Liver (tissue), 9 donors: ENCODE data around the gene TECTA. TPM values are rescaled to one million over a fixed set of nuclear protein-coding genes. Genes with fewer than 3 reads are reported as not detected.

Experiments
- DNase-seq: peaks from one replicate; pipeline ENCODE4 v3.0.0-alpha.2; 2017; ENCODE audit warnings: low spot score
- H3K27ac ChIP-seq, 2 donors: one replicate each; pipeline ENCODE4 v1.7.0; 2013; ENCODE audit warnings: inconsistent platforms in 2 of 2, low read length in 2 of 2, control low read depth in 1 of 2, low read depth in 1 of 2, mild to moderate bottlenecking in 1 of 2
- H3K27me3 ChIP-seq, 4 donors: one replicate each; pipeline versions ENCODE4 v1.6.1 to v1.7.0; 2013; ENCODE audit warnings: low read length in 3 of 4, inconsistent platforms in 1 of 4, mild to moderate bottlenecking in 1 of 4, moderate library complexity in 1 of 4; ENCODE audit not compliant: control insufficient read depth in 4 of 4, insufficient read depth in 4 of 4
- H3K36me3 ChIP-seq, 4 donors: one replicate each; pipeline versions ENCODE4 v1.6.1 to v1.7.0; 2013; ENCODE audit warnings: low read length in 3 of 4, mild to moderate bottlenecking in 3 of 4, low read depth in 1 of 4, moderate library complexity in 1 of 4; ENCODE audit not compliant: control insufficient read depth in 4 of 4, insufficient read depth in 3 of 4
- H3K4me1 ChIP-seq, 4 donors: one replicate each; pipeline versions ENCODE4 v1.6.1 to v1.7.0; 2013; ENCODE audit warnings: low read length in 3 of 4, mild to moderate bottlenecking in 3 of 4, moderate library complexity in 1 of 4; ENCODE audit not compliant: control insufficient read depth in 4 of 4, insufficient read depth in 4 of 4
- H3K4me3 ChIP-seq, 3 donors: one replicate each; pipeline versions ENCODE4 v1.6.1 to v1.7.0; 2013; ENCODE audit warnings: low read length in 3 of 3, control low read depth in 1 of 3, low read depth in 1 of 3, mild to moderate bottlenecking in 1 of 3
- H3K9ac ChIP-seq, 2 donors: one replicate each; pipeline ENCODE4 v1.7.0; 2013; ENCODE audit warnings: low read length in 2 of 2, mild to moderate bottlenecking in 2 of 2, moderate library complexity in 2 of 2, control low read depth in 1 of 2, low read depth in 1 of 2
- H3K9me3 ChIP-seq, 4 donors: one replicate each; pipeline versions ENCODE4 v1.6.1 to v1.7.0; 2013; ENCODE audit warnings: low read length in 3 of 4; ENCODE audit not compliant: control insufficient read depth in 4 of 4
- EGR1 ChIP-seq, 2 donors: IDR thresholded peaks; 2 replicates each; pipeline ENCODE4 v1.6.1; 2016 to 2018; ENCODE audit warnings: antibody characterized with exemption in 2 of 2, low read depth in 2 of 2
- FOXA1 ChIP-seq: IDR thresholded peaks from 2 replicates; pipeline ENCODE4 v1.6.1; 2016; ENCODE audit warnings: antibody characterized with exemption
- FOXA2 ChIP-seq: IDR thresholded peaks from 2 replicates; pipeline ENCODE4 v1.6.1; 2016; ENCODE audit warnings: antibody characterized with exemption
- GABPA ChIP-seq, 2 donors: IDR thresholded peaks in 1 of 2; conservative IDR thresholded peaks in 1 of 2; 2 replicates each; pipeline ENCODE4 v1.6.1; 2016; ENCODE audit warnings: antibody characterized with exemption in 2 of 2, mild to moderate bottlenecking in 1 of 2, moderate library complexity in 1 of 2
- HNF4A ChIP-seq, 2 donors: conservative IDR thresholded peaks; 2 replicates each; pipeline ENCODE4 v1.6.1; 2016; ENCODE audit warnings: antibody characterized with exemption in 2 of 2, mild to moderate bottlenecking in 2 of 2
- HNF4G ChIP-seq: IDR thresholded peaks from 2 replicates; pipeline ENCODE4 v1.6.1; 2016; ENCODE audit warnings: antibody characterized with exemption
- RAD21 ChIP-seq, 2 donors: IDR thresholded peaks; 2 replicates each; pipeline ENCODE4 v1.6.1; 2016; ENCODE audit warnings: antibody characterized with exemption in 2 of 2, mild to moderate bottlenecking in 2 of 2
- SP1 ChIP-seq: IDR thresholded peaks from 2 replicates; pipeline ENCODE4 v1.6.1; 2018; ENCODE audit warnings: antibody characterized with exemption, mild to moderate bottlenecking
- TAF1 ChIP-seq: conservative IDR thresholded peaks from 2 replicates; pipeline ENCODE4 v1.6.1; 2016; ENCODE audit warnings: antibody characterized with exemption, mild to moderate bottlenecking
- YY1 ChIP-seq: IDR thresholded peaks from 2 replicates; pipeline ENCODE4 v1.6.1; 2016; ENCODE audit warnings: antibody characterized with exemption, mild to moderate bottlenecking
- WGBS: extraction: QIAGEN DNeasy Blood & Tissue Kit; methylation state at CpG from one replicate; pipeline ENCODE4 v1.1.7; 2013; 5-methylcytosine and 5-hydroxymethylcytosine counted together
- polyA plus RNA-seq, 2 donors: library from polyadenylated mRNA; stranded (reverse) in 1 of 2; unstranded in 1 of 2; fragments of 200-250 nt in 1 of 2; fragments of >200 nt in 1 of 2; fragmentation: Nextera tagmentation in 1 of 2; extraction: Ambion mirVana in 1 of 2; gene quantifications; one replicate each; pipeline versions ENCODE4 v1.2.1 to v1.2.3, GENCODE V29; 2013 to 2015
- total RNA-seq, 2 donors: library from RNA; depleted of rRNA; stranded (reverse); fragments of >200 nt; gene quantifications; one replicate each; pipeline ENCODE4 v1.2.3, GENCODE V29; 2014
- TF ChIP-seq, protein P1 (sequence below): IDR thresholded peaks from 2 replicates; pipeline ENCODE4 v1.6.1; 2016; ENCODE audit warnings: antibody characterized with exemption, mild to moderate bottlenecking
- TF ChIP-seq, protein P2 (sequence below): IDR thresholded peaks from 2 replicates; pipeline ENCODE4 v1.6.1; 2016; ENCODE audit warnings: antibody characterized with exemption
- TF ChIP-seq, protein P3 (sequence below): IDR thresholded peaks from 2 replicates; pipeline ENCODE4 v1.6.1; 2016; ENCODE audit warnings: antibody characterized with exemption
- TF ChIP-seq, protein P4 (sequence below): fragments of 150-350 bp; IDR thresholded peaks from 2 replicates; pipeline ENCODE4 v1.5.1; 2017; ENCODE audit warnings: improper control_type of control experiment, low read depth, low read length; ENCODE audit not compliant: missing input control
- donor health status: healthy.
- donor health status: healthy.
- donor health status: healthy.
- donor health status: healthy.
- donor health status: healthy.

Gene TECTA
- total and polyA plus RNA-seq, 4 donors = 0.46 to 2.4 (median 0.73) TPM

DNA sequence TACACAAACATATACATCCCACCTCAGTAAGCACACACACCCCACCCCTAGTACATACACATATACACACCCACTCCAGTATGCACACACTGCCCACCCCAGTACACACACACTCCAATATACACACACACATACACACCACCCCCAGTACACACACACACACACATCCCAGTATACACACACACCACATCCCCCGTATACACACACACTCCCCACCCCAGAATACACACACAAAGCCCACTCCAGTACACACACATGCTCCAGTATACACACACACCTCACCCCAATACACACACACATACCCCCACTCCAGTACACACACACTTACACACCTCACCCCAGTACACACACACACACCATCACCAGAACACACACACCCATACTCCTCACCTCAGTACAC lies 7.4 kb downstream of the TECTA start (continued):
- TF ChIP-seq, protein P1, sequence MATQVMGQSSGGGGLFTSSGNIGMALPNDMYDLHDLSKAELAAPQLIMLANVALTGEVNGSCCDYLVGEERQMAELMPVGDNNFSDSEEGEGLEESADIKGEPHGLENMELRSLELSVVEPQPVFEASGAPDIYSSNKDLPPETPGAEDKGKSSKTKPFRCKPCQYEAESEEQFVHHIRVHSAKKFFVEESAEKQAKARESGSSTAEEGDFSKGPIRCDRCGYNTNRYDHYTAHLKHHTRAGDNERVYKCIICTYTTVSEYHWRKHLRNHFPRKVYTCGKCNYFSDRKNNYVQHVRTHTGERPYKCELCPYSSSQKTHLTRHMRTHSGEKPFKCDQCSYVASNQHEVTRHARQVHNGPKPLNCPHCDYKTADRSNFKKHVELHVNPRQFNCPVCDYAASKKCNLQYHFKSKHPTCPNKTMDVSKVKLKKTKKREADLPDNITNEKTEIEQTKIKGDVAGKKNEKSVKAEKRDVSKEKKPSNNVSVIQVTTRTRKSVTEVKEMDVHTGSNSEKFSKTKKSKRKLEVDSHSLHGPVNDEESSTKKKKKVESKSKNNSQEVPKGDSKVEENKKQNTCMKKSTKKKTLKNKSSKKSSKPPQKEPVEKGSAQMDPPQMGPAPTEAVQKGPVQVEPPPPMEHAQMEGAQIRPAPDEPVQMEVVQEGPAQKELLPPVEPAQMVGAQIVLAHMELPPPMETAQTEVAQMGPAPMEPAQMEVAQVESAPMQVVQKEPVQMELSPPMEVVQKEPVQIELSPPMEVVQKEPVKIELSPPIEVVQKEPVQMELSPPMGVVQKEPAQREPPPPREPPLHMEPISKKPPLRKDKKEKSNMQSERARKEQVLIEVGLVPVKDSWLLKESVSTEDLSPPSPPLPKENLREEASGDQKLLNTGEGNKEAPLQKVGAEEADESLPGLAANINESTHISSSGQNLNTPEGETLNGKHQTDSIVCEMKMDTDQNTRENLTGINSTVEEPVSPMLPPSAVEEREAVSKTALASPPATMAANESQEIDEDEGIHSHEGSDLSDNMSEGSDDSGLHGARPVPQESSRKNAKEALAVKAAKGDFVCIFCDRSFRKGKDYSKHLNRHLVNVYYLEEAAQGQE = no peak
- TF ChIP-seq RAD21 (IDR thresholded peaks at IDR 0.05) (no peak), HNF4G (no peak), EGR1 (IDR thresholded peaks at IDR 0.05; ENCODE audit: low read depth in 2 of 2) (no peak), FOXA2 (no peak), HNF4A (conservative IDR thresholded peaks at IDR 0.05) (no peak), SP1 (no peak)
- TF ChIP-seq, protein P2, sequence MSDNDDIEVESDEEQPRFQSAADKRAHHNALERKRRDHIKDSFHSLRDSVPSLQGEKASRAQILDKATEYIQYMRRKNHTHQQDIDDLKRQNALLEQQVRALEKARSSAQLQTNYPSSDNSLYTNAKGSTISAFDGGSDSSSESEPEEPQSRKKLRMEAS = no peak
- TF ChIP-seq, protein P3, sequence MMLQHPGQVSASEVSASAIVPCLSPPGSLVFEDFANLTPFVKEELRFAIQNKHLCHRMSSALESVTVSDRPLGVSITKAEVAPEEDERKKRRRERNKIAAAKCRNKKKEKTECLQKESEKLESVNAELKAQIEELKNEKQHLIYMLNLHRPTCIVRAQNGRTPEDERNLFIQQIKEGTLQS = no peak

DNA sequence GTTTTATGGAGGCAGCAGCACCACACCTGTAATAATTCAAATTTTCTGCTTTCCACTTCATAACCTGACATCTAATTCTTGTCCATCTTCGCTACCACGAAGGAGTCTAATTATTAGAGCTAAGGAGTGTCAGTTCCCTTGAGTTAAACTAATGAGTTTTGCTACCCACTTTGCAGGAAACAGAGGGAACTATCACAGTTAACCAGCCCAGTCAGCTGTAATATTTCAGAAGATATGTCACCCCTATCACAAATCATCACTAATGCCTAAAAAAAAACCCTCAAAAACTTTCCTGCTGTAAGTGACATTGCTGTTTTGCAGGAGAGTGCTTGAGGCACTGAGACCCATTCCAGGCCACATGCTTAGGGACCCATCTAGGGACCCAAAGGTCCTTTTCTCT lies 8.4 kb downstream of the TECTA start:
- no peaks in the 10 kb centered on the region for H3K36me3 ChIP-seq
- H3K27ac ChIP-seq = no peak overlapping the region
- H3K4me1 ChIP-seq = no peaks in the 10 kb centered on the region
- WGBS = 64% methylated on average over 2 of the region's 2 CpGs
- H3K4me3 ChIP-seq = no peak overlapping the region
- DNase-seq = no peak
- TF ChIP-seq, protein P4, sequence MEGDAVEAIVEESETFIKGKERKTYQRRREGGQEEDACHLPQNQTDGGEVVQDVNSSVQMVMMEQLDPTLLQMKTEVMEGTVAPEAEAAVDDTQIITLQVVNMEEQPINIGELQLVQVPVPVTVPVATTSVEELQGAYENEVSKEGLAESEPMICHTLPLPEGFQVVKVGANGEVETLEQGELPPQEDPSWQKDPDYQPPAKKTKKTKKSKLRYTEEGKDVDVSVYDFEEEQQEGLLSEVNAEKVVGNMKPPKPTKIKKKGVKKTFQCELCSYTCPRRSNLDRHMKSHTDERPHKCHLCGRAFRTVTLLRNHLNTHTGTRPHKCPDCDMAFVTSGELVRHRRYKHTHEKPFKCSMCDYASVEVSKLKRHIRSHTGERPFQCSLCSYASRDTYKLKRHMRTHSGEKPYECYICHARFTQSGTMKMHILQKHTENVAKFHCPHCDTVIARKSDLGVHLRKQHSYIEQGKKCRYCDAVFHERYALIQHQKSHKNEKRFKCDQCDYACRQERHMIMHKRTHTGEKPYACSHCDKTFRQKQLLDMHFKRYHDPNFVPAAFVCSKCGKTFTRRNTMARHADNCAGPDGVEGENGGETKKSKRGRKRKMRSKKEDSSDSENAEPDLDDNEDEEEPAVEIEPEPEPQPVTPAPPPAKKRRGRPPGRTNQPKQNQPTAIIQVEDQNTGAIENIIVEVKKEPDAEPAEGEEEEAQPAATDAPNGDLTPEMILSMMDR = no peak
- TF ChIP-seq FOXA2 (no peak), RAD21 (IDR thresholded peaks at IDR 0.05) (no peak), SP1 (no peak), GABPA (IDR thresholded peaks at IDR 0.05 in 1 of 2, conservative IDR thresholded peaks at IDR 0.05 in 1 of 2) (no peak), HNF4A (conservative IDR thresholded peaks at IDR 0.05) (no peak), EGR1 (IDR thresholded peaks at IDR 0.05; ENCODE audit: low read depth in 2 of 2) (no peak), TAF1 (no peak), FOXA1 (no peak), YY1 (no peak), HNF4G (no peak)
- TF ChIP-seq, protein P3 = no peak
- TF ChIP-seq, protein P1 = no peak
- TF ChIP-seq, protein P2 = no peak
- no peak overlapping the region for H3K9ac ChIP-seq
- H3K27me3 ChIP-seq = no peaks in the 10 kb centered on the region
- no peaks in the 10 kb centered on the region for H3K9me3 ChIP-seq
